DOHH2 (cell line): ENCODE results near the gene CXCL1.

Experiments
- CTCF ChIP-seq: fragments of 200-600 bp; sonication (generic); IDR thresholded peaks from one replicate; pipeline ENCODE4 v1.5.1; 2014; ENCODE audit warnings: antibody characterized with exemption, mild to moderate bottlenecking, low read depth, low read length; ENCODE audit not compliant: poor library complexity, severe bottlenecking
- EZH2phosphoT487 ChIP-seq: fragments of 200-600 bp; sonication (generic); IDR thresholded peaks from 2 replicates; pipeline ENCODE4 v1.6.1; 2017; ENCODE audit warnings: borderline replicate concordance, mild to moderate bottlenecking, antibody characterized with exemption, low read length, moderate library complexity, mixed read lengths

DNA sequence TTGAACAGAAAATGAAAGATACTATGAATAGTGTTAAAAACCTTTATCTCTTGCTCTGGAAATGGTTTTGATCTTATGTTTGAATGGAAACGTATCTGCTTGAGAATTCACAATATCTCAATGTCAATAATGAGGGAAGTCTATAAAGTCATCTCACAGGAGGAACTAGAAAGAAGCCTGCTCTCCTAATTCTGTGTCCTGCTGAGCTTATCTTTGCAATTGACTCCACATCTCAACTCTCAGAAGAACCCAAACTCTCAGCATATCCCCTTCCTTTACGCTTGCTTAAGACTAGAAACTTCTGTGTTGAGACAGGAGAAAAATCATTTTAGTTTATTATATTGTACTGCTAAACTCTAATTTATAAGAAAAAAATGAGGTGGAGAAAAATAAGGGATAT lies 24.4 kb upstream of the CXCL1 start:
- TF ChIP-seq CTCF, result no peak
- TF ChIP-seq EZH2phosphoT487, result no peak
